Mesodermal cell (in vitro differentiated cells): ENCODE measurements around the gene WIPF3.
A peak's percentile ranks its signal among the peaks of the same experiment; 100 is the strongest.

Experiments used
- H3K27ac ChIP-seq: 2 replicates; pipeline ENCODE4 v1.7.0; 2013; ENCODE audit warnings: mild to moderate bottlenecking, low read depth, low read length, moderate library complexity; ENCODE audit not compliant: severe bottlenecking
- H3K36me3 ChIP-seq: 2 replicates; pipeline ENCODE4 v1.7.1; 2013; ENCODE audit warnings: mild to moderate bottlenecking, low read length, moderate library complexity; ENCODE audit not compliant: control insufficient read depth, insufficient read depth
- H3K4me1 ChIP-seq: one replicate; pipeline ENCODE4 v1.7.1; 2013; ENCODE audit warnings: mild to moderate bottlenecking, low read length; ENCODE audit not compliant: insufficient read depth, control insufficient read depth, poor library complexity, severe bottlenecking
- H3K4me3 ChIP-seq: 2 replicates; pipeline ENCODE4 v1.7.0; 2013; ENCODE audit warnings: low read length, control low read depth, mild to moderate bottlenecking; ENCODE audit not compliant: insufficient read depth, poor library complexity, severe bottlenecking; ENCODE audit errors: extremely low read depth
- H3K9me3 ChIP-seq: 2 replicates; pipeline ENCODE4 v1.7.1; 2013; ENCODE audit warnings: mild to moderate bottlenecking, low read length, moderate library complexity; ENCODE audit not compliant: control insufficient read depth
- WGBS, 2 experiments: methylation state at CpG; one replicate each; pipeline ENCODE4 v1.1.5; 2013; ENCODE audit warnings: missing lambda C conversion rate in 2 of 2; ENCODE audit not compliant: insufficient coverage in 2 of 2; 5-methylcytosine and 5-hydroxymethylcytosine counted together

WIPF3 gene

DNA sequence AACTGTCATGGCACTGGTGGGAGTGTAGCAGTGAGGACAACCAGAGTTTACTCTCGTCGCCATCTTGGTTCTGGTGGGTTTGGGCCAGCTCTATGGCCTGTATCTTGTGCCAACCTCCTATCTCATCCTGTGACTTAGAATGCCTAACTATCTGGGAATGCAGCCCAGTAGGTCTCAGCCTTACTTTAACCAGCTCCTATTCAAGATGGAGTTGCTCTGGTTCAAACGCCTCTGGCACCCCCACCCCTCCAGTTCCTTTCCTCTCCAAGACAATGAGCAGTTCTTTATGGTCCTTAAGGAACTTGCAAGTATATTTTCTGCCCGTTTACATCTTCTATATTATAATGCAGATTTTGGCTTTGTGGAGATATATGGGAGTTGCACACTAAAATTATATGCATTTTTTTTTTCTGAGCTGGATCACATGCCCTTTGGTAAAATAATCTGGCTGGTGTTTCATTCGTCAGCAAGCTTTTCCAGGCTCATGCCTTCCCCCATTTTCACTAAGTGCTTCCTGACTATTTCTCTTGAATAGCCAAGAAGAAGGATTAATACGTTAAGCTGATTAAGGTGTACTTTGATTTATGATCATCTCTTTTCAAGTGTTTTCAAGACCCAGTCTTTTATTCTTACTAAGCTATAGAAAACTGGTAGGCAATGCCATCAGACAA is 11.2 kb upstream of the WIPF3 start:
- Histone ChIP-seq H3K36me3 (no peaks in the 10 kb centered on the region), H3K4me1 (no peaks in the 10 kb centered on the region), H3K9me3 (no peaks in the 10 kb centered on the region), H3K4me3 (no peak overlapping the region), H3K27ac (no peak overlapping the region)
- WGBS, 2 experiments = 96 to 100% methylated on average over 1 to 3 of the region's 6 CpGs

DNA sequence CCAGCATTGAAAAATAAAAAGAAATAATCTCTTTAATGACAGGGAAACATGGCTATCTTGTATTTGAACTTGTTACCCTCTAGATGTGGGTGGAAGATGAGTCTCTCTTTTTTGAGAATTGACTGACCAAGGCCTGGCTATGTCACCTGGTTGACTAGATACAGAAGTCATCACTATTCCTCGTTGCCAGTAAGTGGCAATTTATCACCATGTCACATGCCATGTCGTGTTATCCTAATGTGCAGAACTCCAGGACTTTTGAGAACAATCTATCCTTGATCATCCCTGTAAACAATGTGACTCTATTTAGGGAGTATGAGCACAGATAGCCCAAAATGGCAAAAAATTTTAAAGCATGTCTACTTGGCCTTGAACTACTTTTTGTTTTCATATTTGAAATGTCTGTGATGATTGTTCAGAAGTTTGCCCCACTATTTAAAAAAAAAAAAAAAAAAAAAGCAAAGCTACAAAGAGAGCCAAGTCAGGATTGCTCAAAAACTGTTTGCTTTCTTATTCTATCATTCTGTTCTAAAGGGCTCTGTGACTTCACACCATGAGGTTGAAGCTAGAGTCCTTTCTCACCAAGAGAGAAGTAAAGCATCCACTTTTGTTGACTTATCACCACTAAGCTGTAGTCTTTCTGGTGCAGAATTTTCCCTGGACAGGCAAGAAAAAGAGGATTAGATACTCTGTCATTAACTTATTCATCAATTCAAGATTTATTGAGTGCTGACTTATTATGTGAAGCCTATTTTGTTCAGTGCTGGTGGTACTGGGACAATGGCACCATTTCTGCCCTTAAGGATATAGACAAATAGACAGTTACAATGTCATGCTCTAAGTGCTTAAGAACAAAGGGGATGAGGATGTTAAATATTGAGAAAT is 10.4 kb upstream of the WIPF3 start:
- Histone ChIP-seq H3K4me1 (no peaks in the 10 kb centered on the region), H3K9me3 (no peaks in the 10 kb centered on the region), H3K36me3 (no peaks in the 10 kb centered on the region), H3K4me3 (no peak overlapping the region), H3K27ac (no peak overlapping the region)
- WGBS, 2 experiments = 100% methylated on average over 2 of the region's 2 CpGs; no CpG with 5 or more reads in 1 of the 2 experiments

DNA sequence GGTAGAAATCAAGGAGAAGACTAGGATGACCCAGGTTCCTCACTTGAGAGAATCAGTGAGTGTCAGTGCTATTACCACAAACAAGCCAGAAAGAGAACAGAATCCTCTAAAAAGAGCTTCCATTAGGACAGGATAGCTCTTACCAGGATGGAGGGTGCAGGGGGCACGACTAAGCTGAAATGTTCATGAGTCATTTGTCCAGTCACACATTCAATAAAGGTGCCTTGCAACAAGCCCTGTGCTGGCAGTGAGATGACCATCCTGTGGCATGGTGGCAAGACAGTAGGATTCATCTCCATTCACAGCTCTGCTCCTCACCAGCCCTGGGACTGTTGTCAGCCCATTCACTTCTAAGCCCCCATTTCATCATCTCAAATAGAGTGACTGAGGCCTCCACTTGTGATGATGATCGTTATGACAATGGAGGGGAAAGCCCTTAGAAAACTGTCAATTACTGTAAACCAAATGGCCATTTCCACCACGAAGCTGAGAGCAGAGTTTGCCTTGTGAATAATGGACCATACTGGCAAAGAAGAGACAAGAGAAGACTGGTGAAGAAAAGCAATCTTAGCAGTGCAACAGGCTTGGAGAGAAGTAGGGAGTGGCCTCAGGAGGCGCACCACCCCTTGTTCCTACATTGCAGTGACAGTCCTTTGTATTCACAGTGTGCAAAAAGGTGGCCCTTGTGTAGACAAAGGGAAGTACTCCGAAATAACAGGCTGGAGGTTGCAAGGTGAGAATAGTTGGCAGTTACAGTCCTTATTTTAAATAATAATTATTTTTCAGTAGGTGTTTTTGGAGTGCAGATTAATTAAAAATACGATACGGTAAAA is 9.0 kb upstream of the WIPF3 start:
- WGBS, 2 experiments = 86 to 87% methylated on average over 4 to 6 of the region's 7 CpGs
- H3K27ac ChIP-seq = no peak overlapping the region
- no peaks in the 10 kb centered on the region for H3K36me3 ChIP-seq
- H3K4me3 ChIP-seq = no peak overlapping the region
- no peaks in the 10 kb centered on the region for H3K9me3 ChIP-seq
- no peaks in the 10 kb centered on the region for H3K4me1 ChIP-seq

DNA sequence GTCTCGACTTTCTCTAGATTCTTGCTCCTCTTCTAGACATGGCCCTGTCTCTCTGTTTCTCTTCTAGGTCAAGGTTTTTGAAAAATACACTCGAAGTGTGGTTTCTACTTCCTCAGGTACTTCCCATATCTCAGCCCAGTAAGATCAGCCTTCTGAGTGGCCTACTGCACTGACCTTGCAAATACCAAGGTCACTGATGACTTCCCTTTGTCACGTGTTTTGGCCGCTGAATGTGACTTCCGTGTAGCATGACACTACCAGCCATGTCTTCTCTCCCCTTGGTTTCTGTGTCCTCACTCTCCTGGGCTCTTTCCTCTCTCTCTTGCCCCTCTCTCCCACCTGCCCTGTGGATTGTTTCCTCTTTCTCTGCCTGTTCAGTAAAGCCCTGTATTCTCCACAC is 7.9 kb upstream of the WIPF3 start:
- no peaks in the 10 kb centered on the region for H3K36me3 ChIP-seq
- H3K4me1 ChIP-seq = no peaks in the 10 kb centered on the region
- no peak overlapping the region for H3K4me3 ChIP-seq
- H3K27ac ChIP-seq = no peak overlapping the region
- no peaks in the 10 kb centered on the region for H3K9me3 ChIP-seq
- 87 to 90% methylated on average over 5 of the region's 5 CpGs for WGBS, 2 experiments

DNA sequence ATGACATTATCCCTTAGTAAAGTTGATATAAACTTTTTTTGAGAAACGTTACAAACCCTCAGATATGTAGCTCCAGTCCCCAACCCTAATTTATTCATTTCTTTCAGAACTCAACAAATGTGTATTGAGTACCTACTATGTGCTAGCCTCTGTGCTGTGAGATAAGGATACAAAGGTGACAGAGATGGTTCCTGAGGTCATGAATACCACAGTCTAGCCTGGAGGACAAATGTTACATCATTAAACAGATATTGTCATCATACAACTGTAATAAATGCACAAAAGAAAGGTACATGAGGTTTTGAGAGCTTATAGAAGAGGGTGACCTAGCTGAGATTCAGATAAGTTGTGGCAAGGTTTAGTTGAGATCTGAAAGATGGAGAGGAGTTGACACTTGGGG is 4.4 kb upstream of the WIPF3 start:
- H3K4me1 ChIP-seq = no peaks in the 10 kb centered on the region
- no peak overlapping the region for H3K4me3 ChIP-seq
- no CpG with 5 or more reads among the region's 1 CpG for WGBS, 2 experiments

DNA sequence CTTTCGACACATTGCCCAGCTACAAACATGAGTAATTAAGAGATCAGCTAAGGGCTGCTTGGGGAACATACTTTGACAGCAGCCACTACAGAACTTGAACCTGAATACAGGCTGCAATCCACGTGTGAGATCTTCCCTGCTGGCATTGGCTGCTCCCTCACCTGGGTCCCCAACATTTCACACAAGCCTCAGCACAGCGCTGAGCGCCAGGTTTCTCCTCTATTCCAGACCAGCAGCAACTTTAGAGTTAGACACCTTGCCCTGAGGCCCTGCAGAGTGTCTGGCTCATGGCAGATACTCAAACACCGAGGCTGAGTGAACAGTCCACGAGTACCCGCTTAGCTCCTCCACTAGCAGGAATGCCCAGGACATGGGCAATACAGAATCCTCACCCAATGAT is 1.3 kb upstream of the WIPF3 start:
- 86 to 88% methylated on average over 4 to 6 of the region's 7 CpGs for WGBS, 2 experiments
- Histone ChIP-seq H3K27ac (no peak overlapping the region), H3K4me1 (no peaks in the 10 kb centered on the region), H3K4me3 (no peak overlapping the region), H3K36me3 (no peaks in the 10 kb centered on the region), H3K9me3 (no peaks in the 10 kb centered on the region)

More for the DNA sequence above, 4.4 kb upstream of the WIPF3 start:
- H3K9me3 ChIP-seq = no peaks in the 10 kb centered on the region
- H3K27ac ChIP-seq = no peak overlapping the region
- H3K36me3 ChIP-seq = no peaks in the 10 kb centered on the region

DNA sequence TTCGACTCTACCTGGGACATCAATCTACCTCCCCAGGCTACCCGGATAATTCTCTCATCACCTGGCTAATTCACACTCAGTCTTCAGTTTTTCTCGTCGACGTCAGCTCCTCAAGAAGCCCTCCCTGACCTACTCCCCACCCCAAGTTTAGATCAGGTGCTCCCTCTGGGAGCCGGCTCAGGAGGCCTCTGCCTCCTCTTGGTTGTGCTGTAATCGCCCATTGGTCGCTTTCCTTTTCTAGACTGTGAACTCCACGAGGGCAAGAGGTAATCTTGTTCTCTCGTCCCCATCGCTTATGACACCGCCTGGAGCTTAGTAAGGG is 461 bp upstream of the WIPF3 start:
- 59 to 71% methylated on average over 11 to 12 of the region's 12 CpGs for WGBS, 2 experiments
- Histone ChIP-seq H3K36me3 (no peaks in the 10 kb centered on the region), H3K4me3 (peak overlapping the region; percentile 45)

DNA sequence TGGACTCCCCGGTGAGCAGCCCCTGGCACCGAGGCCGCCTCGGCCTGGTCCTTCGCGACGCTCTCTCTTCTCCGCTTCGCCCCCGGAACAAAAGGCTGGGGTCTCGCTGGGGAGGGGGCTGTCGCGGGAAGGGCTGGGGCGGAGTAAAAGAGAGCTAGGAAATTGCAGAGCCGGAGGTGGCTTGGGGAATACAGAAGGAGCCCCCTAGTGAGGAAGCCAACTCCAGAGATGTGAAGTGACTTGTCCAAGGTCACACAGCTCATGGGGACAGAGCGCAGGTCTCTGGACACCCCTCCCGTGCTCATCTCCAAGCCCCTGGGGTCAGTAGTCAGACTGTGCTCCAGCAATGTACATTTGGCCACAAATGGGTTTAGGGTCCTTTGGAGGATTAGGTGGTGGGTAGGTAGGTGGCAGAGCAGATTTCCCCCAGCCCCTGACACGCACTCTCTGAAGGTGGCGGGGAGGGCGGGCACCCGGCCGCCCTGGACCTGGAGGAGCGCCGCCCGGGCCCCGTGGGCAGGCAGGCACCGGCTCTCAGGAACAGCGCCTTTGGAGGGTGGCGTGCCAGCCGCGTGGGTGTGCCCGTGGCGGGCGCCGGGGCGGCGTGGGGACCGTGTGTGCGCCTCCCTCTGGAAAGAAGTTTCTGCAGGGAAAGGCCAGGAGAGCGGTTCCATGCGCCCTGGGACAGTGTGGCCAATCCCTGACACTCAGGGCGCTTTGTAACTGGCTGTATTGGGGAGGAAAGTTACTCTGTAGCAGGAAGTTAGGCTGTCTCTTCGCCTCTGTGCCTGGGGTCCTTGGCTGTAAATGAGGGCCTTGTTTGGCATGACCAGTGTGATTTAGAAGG is 910 bp downstream of the WIPF3 start:
- H3K36me3 ChIP-seq = no peaks in the 10 kb centered on the region
- no peak overlapping the region for H3K27ac ChIP-seq
- H3K4me1 ChIP-seq = no peaks in the 10 kb centered on the region
- H3K4me3 ChIP-seq = peak overlapping the region; percentile 45
- H3K9me3 ChIP-seq = no peaks in the 10 kb centered on the region
- 9 to 19% methylated on average over 28 to 42 of the region's 43 CpGs for WGBS, 2 experiments

More for the DNA sequence above, 461 bp upstream of the WIPF3 start:
- Histone ChIP-seq H3K4me1 (no peaks in the 10 kb centered on the region), H3K27ac (no peak overlapping the region), H3K9me3 (no peaks in the 10 kb centered on the region)

DNA sequence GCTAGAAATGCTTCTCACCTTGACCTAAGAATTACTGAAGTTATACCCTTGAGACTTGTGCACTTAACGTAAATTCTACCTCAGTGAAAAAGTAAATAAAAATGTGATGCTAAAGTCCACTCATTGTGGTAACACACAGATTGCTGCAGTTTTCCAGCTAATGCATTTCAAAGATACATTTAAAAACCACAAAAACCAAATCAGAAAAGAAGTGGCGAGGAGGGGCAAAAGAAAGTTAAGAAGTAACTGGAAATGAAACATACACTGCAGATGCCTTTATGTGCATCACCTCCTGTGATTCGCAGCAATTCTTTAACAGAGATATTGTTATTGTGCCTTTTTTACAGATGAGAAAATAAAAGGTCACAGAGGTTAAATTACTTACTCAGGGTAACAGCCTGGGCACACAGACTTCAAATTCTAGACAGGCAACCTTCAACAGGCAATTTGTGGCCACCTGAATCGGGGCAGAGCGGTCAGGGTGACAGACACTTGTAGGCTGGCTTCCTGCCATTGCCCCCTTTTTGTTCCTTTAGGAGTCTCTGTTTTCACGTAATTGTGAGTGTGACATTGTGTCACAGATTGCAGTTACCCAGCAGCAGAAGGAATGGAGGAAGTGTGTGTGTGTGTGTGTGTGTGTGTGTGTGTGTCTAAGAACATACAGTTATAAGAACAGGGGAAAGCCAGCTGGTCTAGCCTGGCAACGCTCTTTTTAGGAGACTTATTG is 1.9 kb downstream of the WIPF3 start:
- Histone ChIP-seq H3K4me3 (no peak overlapping the region), H3K27ac (no peak overlapping the region), H3K36me3 (no peaks in the 10 kb centered on the region), H3K9me3 (no peaks in the 10 kb centered on the region), H3K4me1 (no peaks in the 10 kb centered on the region)
- WGBS, 2 experiments = 80 to 87% methylated on average over 2 to 3 of the region's 7 CpGs
